ENCODE measurements around the gene COG7. TPM values are rescaled to one million over a fixed set of nuclear protein-coding genes. Genes with fewer than 3 reads are reported as not detected.
A peak's percentile ranks its signal among the peaks of the same experiment; 100 is the strongest.

COG7 gene
- total and polyA plus RNA-seq, 2 of the 13 experiments (the other 11 are each of a cell fraction or from before 2014, with no cell fraction given), result 12.6 to 54.5 TPM

DNA sequence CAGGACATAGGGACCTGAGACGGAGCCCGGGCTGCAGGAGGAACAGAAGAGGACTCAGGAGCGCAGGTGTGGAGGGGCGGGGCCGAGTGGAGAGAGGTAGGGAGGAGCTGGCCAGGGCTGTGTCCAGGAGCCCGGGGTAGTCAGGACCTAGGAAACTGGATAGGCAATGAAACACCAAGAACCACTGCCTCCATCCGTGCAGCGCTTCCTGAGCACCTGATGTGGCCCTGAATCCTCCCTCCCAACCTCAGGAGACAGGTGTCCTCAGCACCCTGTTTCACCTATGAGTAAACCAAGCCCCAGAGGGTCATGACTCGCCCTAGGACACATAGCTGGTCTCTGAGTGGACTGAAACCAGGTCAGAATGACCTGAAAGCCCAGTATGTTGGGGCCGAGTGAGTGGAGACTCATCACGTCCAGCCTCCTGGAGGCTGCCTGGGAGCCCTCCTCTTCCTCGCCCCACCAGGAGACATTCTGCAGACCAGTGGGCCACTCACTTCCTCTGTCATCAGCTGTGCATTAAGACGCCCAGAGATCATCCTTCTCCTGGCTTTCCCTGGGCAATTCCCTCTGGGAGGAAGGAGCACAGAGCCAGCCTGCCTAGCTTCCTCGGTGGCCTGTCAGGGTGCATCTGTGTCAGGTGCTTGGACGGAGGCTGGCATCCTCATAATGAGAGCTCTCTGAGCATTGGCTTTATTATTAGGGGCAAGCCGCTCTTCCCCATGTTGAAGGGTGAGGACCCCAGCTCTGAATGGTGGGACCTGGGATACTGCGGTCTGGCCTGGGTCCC lies 78.1 kb downstream of the COG7 start:
- no peaks in the 10 kb centered on the region for H3K79me2 ChIP-seq (ENCODE audit: insufficient read depth, low read length)
- no peak overlapping the region for H2AFZ ChIP-seq (ENCODE audit: low read length)
- ATAC-seq (peak; percentile 8), FAIRE-seq (no peak), DNase-seq (ENCODE audit: low spot score) (no peak)
- no peak overlapping the region for H3K4me3 ChIP-seq (replicated peaks in 1 of 3; ENCODE audit: insufficient read depth in 1 of 3, low read depth in 2 of 3, low read length in 3 of 3)
- WGBS (ENCODE audit: low lambda C conversion rate), result 23% methylated on average over 16 of the region's 17 CpGs
- H3K27ac ChIP-seq (ENCODE audit: extremely low read length, insufficient read depth, low read length), result no peak overlapping the region
- no TSS peak for BruUV-seq (replicated peaks)
- H3K9ac ChIP-seq (ENCODE audit: insufficient read depth, low read depth, low read length), result no peak overlapping the region
- H3K27me3 ChIP-seq (ENCODE audit: control insufficient read depth in 1 of 2, insufficient read depth in 2 of 2, low read length in 2 of 2), result peaks cover 4 to 29% of the 10 kb centered on the region in 2 experiments; a peak in 4 of 5 replicates
- no peaks in the 10 kb centered on the region for H3K4me1 ChIP-seq (ENCODE audit: insufficient read depth, low read length)
- no peaks in the 10 kb centered on the region; the same call in 1 of the 2 replicates for H4K20me1 ChIP-seq (ENCODE audit: insufficient read depth, low read length)
- in situ Hi-C loops (cut with HindIII; ENCODE audit: extremely low pct_ligation_motif_present, low pct_unique_long_range_greater_than_20kb), result no loop called here
- H3K9me3 ChIP-seq (ENCODE audit: low read length), result no peaks in the 10 kb centered on the region
- H3K36me3 ChIP-seq (replicated peaks in 1 of 2; ENCODE audit: control insufficient read depth in 1 of 2, insufficient read depth in 2 of 2, low read length in 2 of 2), result no peaks in the 10 kb centered on the region
- CTCF ChIA-PET (ENCODE audit: low intra/inter-chr PET ratio, low total read pairs), result no interaction called here
- intact Hi-C loops (cut with micrococcal nuclease; ENCODE audit: unreplicated experiment), result no loop called here
- no peak overlapping the region for H3K4me2 ChIP-seq (ENCODE audit: low read depth, low read length)
- POLR2A ChIA-PET, result no interaction called here
- TF ChIP-seq EED (CRISPR knock-in tag; IDR thresholded peaks at IDR 0.05), result 0 out of 2 replicates have a peak, but pooled peaks have one; percentile 27
- no peak for TF ChIP-seq ZMAT3 (CRISPR knock-in tag; conservative IDR thresholded peaks at IDR 0.05)
- no peak for TF ChIP-seq CEBPG (CRISPR knock-in tag; IDR thresholded peaks at IDR 0.05)

DNA sequence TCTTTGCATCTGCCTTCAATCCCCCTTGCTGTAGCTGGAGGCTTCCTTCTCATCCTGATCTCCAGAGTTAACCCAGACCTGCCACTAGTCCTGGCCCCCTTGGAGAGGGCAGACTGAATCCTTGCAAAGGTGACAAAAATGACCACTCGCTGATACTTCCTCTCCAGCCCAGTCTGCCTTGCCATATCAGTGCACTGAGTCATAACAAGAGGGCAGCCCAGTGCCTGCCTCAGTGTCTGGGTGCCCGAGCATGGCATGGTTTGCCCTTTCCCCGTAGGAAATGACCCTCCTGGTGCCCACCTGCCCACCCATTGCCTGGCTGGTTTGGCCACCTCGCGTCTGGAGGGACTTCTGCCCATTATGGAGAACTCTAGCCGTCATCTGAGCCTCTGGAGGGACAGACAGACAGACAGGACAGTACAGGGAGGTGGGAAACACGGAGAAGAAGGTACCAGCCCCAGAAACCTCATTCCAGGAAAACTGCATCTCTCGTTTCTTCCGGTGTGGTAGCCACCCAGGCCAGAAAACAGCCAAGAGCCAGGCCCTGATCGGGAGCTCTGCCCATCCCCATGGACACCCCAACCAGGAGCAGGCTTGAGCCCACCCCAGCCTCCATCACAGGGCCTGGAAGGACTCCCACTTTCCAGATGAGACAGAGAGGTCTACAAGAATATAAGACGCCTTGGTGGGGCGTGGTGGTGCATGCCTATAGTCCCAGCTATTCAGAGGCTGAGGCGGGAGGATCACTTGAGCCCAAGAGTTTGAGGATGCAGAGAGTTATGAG lies 79.4 kb downstream of the COG7 start:
- Histone ChIP-seq H2AFZ (ENCODE audit: low read length) (no peak overlapping the region), H4K20me1 (ENCODE audit: insufficient read depth, low read length) (no peaks in the 10 kb centered on the region; the same call in 1 of the 2 replicates), H3K4me1 (ENCODE audit: insufficient read depth, low read length) (no peaks in the 10 kb centered on the region), H3K79me2 (ENCODE audit: insufficient read depth, low read length) (no peaks in the 10 kb centered on the region), H3K9ac (ENCODE audit: insufficient read depth, low read depth, low read length) (no peak overlapping the region), H3K4me3 (replicated peaks in 1 of 3; ENCODE audit: insufficient read depth in 1 of 3, low read depth in 2 of 3, low read length in 3 of 3) (no peak overlapping the region), H3K4me2 (ENCODE audit: low read depth, low read length) (no peak overlapping the region), H3K36me3 (replicated peaks in 1 of 2; ENCODE audit: control insufficient read depth in 1 of 2, insufficient read depth in 2 of 2, low read length in 2 of 2) (no peaks in the 10 kb centered on the region), H3K9me3 (ENCODE audit: low read length) (no peaks in the 10 kb centered on the region), H3K27me3 (ENCODE audit: control insufficient read depth in 1 of 2, insufficient read depth in 2 of 2, low read length in 2 of 2) (peaks cover 5 to 22% of the 10 kb centered on the region in 2 experiments; a peak in 4 of 5 replicates), H3K27ac (ENCODE audit: extremely low read length, insufficient read depth, low read length) (no peak overlapping the region)
- FAIRE-seq (no peak), ATAC-seq (no peak), DNase-seq (ENCODE audit: low spot score) (no peak)
- no TSS peak for BruUV-seq (replicated peaks)
- intact Hi-C loops (cut with micrococcal nuclease; ENCODE audit: unreplicated experiment), result no loop called here
- ChIA-PET CTCF (ENCODE audit: low intra/inter-chr PET ratio, low total read pairs) (no interaction called here), POLR2A (no interaction called here)
- WGBS (ENCODE audit: low lambda C conversion rate), result 26% methylated on average over 13 of the region's 13 CpGs
- TF ChIP-seq SOX5 (CRISPR knock-in tag; IDR thresholded peaks at IDR 0.05; ENCODE audit: borderline replicate concordance), result no peak
- TF ChIP-seq CREB1 (IDR thresholded peaks at IDR 0.05), result peak; percentile 29; the same call in 1 of the 2 replicates
- no peak for TF ChIP-seq CREB1 (CRISPR knock-in tag; IDR thresholded peaks at IDR 0.05)
- in situ Hi-C loops (cut with HindIII; ENCODE audit: extremely low pct_ligation_motif_present, low pct_unique_long_range_greater_than_20kb), result no loop called here

All from HepG2 (cell line).